Gastroesophageal sphincter (tissue), 3 donors: Measurements from ENCODE around the gene SELENOT.

Experiments used
- EP300 ChIP-seq: sonication (generic); formaldehyde crosslinking; IDR thresholded peaks from one replicate; pipeline ENCODE4 v1.6.1; 2017; ENCODE audit warnings: antibody characterized with exemption, mild to moderate bottlenecking
- POLR2A ChIP-seq, 2 donors: fragments of 450-650 bp; IDR thresholded peaks; one replicate each; pipeline ENCODE4 v1.6.1; 2017; ENCODE audit warnings: antibody characterized with exemption in 2 of 2, mild to moderate bottlenecking in 2 of 2, moderate library complexity in 1 of 2
- POLR2AphosphoS5 ChIP-seq: sonication (generic); formaldehyde crosslinking; IDR thresholded peaks from one replicate; pipeline ENCODE4 v1.6.1; 2017; ENCODE audit warnings: antibody characterized with exemption
- TF ChIP-seq, protein P1 (sequence below), 4 experiments: fragments of 200-600 bp in 2 of 4; fragments of 450-650 bp in 2 of 4; sonication (generic) in 1 of 4; IDR thresholded peaks; one replicate each; pipeline ENCODE4 v1.5.1; 2017 to 2019; ENCODE audit warnings: antibody characterized with exemption in 4 of 4, mild to moderate bottlenecking in 2 of 4, moderate library complexity in 2 of 4

DNA sequence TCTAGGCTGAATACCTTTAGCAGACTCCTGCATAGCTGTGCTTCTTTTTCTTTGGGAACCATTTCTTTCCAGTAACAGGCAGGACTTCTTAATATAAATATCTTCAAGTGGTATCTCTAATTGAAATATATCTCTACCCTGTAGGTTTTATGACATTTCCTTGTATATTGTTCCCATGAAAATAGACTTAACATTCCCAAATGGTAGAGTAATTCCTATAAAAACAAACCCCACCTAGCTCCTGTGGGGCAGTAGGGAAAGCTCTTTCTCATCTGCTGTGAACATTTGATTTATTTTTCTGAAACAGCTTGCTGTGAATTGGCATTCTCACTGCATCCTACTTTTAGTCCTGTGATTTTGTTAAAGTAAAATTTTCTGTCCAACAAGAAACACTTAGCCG is 20.8 kb downstream of the SELENOT start:
- TF ChIP-seq POLR2AphosphoS5 (no peak), POLR2A (IDR thresholded peaks at IDR 0.05) (no peak), EP300 (no peak)
- TF ChIP-seq, protein P1, sequence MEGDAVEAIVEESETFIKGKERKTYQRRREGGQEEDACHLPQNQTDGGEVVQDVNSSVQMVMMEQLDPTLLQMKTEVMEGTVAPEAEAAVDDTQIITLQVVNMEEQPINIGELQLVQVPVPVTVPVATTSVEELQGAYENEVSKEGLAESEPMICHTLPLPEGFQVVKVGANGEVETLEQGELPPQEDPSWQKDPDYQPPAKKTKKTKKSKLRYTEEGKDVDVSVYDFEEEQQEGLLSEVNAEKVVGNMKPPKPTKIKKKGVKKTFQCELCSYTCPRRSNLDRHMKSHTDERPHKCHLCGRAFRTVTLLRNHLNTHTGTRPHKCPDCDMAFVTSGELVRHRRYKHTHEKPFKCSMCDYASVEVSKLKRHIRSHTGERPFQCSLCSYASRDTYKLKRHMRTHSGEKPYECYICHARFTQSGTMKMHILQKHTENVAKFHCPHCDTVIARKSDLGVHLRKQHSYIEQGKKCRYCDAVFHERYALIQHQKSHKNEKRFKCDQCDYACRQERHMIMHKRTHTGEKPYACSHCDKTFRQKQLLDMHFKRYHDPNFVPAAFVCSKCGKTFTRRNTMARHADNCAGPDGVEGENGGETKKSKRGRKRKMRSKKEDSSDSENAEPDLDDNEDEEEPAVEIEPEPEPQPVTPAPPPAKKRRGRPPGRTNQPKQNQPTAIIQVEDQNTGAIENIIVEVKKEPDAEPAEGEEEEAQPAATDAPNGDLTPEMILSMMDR (IDR thresholded peaks at IDR 0.05), result no peak
